ENCODE measurements around the gene TSC2.

Gene TSC2

GRCh38 chr16:2047330-2048115, at the start of gene TSC2, which contains the start of gene NTHL1:
TSC2 (plus strand) TSS chr16:2047985; CDS start chr16:2048616, 631 bp downstream.
NTHL1 (minus strand) TSS chr16:2047834; CDS start chr16:2047823, 11 bp downstream.
- peak; percentile 93 to 96 for DNase-seq

- no peak for DNase-seq
These were observed 49.4 kb upstream of the TSC2 start for GRCh38 chr16:1998360-1998835.

GRCh38 chr16:1998852-1999801, 48.7 kb upstream of the TSC2 start:
- no peak for DNase-seq

GRCh38 chr16:1999866-2000514, 47.8 kb upstream of the TSC2 start:
- no peak for DNase-seq

- DNase-seq = no peak
These were observed 46.8 kb upstream of the TSC2 start for GRCh38 chr16:2001035-2001434.

- DNase-seq = no peak
These were observed 46.1 kb upstream of the TSC2 start for GRCh38 chr16:2001456-2002355.

- no peak for DNase-seq
These were observed 45.2 kb upstream of the TSC2 start for GRCh38 chr16:2002406-2003230.

- DNase-seq = no peak
These were observed 44.5 kb upstream of the TSC2 start for GRCh38 chr16:2003231-2003826.

- DNase-seq = peak; percentile 84 to 94
These were observed 43.8 kb upstream of the TSC2 start for GRCh38 chr16:2003827-2004641.

- peak; percentile 53 to 66 for DNase-seq
These were observed 42.8 kb upstream of the TSC2 start for GRCh38 chr16:2004795-2005517.

- DNase-seq = peak; percentile 55 to 58
These were observed 42.1 kb upstream of the TSC2 start for GRCh38 chr16:2005646-2006045.

GRCh38 chr16:2006317-2006716, 41.5 kb upstream of the TSC2 start:
- no peak for DNase-seq

- DNase-seq = no peak
These were observed 40.5 kb upstream of the TSC2 start for GRCh38 chr16:2007081-2007836.

GRCh38 chr16:2008009-2008526, 39.7 kb upstream of the TSC2 start:
- DNase-seq = no peak

- DNase-seq = peak; percentile 28 to 36
These were observed 39.1 kb upstream of the TSC2 start for GRCh38 chr16:2008631-2009163.

- peak; percentile 29 to 35 for DNase-seq
These were observed 38.5 kb upstream of the TSC2 start for GRCh38 chr16:2009164-2009711.

Measured in inflammatory macrophage treated with lipopolysaccharide for 1 hour (primary cell).